ENCODE data around the gene LEF1. TPM values are rescaled to one million over a fixed set of nuclear protein-coding genes. Genes with fewer than 3 reads are reported as not detected.

LEF1 gene
- total RNA-seq, 1 experiment from 2014 or later: 22.3 TPM

DNA sequence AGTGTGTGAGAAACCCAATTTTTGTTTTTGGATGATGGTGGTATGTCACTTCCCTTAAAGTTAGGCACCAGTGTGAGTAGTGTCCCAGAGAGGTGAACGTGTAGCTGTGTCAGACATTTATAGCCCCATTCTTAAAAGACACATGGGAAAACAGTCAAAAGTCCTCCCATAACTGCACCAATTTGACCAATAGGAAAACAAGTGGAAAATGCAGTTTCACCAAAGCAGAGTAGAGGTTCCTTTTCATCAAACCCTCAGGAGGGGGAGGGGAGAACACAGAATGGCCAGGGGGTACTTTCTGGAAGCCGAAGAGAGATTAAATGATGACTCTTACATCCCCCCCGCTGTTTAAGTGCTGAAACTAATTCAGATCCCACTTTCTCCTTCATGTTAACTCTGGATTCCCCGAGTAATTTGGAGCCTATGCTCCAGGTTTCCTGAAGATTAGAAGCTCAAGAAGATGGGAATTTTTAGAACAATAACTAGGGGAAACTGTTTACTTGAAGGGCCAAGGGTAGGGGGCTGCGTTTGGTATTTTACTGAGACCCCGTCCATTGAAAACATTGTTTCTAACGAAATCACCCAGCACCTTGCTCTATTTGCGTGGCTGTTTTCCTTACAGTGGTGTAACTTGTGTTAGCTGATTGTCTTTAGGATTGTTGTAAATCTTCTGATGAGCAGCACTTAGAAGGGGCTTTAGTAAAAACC is 2.1 kb upstream of the LEF1 start:
- Histone ChIP-seq H3K9me3 (no peaks in the 10 kb centered on the region), H3K27me3 (replicated peaks; ENCODE audit: control insufficient read depth, insufficient read depth, low read length) (no peaks in the 10 kb centered on the region; the same call in 1 of the 2 replicates), H3K4me1 (peaks cover 10% of the 10 kb centered on the region), H3K4me3 (ENCODE audit: low read depth, low read length) (no peak overlapping the region), H3K36me3 (ENCODE audit: control insufficient read depth, insufficient read depth, low read length) (no peaks in the 10 kb centered on the region)
- Mint-ChIP-seq H3K36me3 (ENCODE audit: insufficient read depth, unreplicated experiment) (peaks cover 7% of the 10 kb centered on the region), H3K4me1 (ENCODE audit: low read depth, unreplicated experiment) (peaks cover 10% of the 10 kb centered on the region), H3K9me3 (ENCODE audit: unreplicated experiment) (no peaks in the 10 kb centered on the region), H3K4me3 (ENCODE audit: unreplicated experiment) (no peak overlapping the region), H3K27ac (ENCODE audit: unreplicated experiment) (no peak overlapping the region), H3K27me3 (ENCODE audit: insufficient read depth, unreplicated experiment) (peaks cover 16% of the 10 kb centered on the region)
- TF ChIP-seq, protein P1, sequence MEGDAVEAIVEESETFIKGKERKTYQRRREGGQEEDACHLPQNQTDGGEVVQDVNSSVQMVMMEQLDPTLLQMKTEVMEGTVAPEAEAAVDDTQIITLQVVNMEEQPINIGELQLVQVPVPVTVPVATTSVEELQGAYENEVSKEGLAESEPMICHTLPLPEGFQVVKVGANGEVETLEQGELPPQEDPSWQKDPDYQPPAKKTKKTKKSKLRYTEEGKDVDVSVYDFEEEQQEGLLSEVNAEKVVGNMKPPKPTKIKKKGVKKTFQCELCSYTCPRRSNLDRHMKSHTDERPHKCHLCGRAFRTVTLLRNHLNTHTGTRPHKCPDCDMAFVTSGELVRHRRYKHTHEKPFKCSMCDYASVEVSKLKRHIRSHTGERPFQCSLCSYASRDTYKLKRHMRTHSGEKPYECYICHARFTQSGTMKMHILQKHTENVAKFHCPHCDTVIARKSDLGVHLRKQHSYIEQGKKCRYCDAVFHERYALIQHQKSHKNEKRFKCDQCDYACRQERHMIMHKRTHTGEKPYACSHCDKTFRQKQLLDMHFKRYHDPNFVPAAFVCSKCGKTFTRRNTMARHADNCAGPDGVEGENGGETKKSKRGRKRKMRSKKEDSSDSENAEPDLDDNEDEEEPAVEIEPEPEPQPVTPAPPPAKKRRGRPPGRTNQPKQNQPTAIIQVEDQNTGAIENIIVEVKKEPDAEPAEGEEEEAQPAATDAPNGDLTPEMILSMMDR (IDR thresholded peaks at IDR 0.05; ENCODE audit: insufficient read depth in 1 of 2, low read depth in 1 of 2, low read length in 1 of 2, severe bottlenecking in 1 of 2, unreplicated experiment in 1 of 2): no peak
- BruUV-seq (replicated peaks): no TSS peak
- CTCF ChIA-PET: no interaction called here
- no peak for DNase-seq
- POLR2A ChIA-PET: no interaction called here
- intact Hi-C loops (cut with micrococcal nuclease; ENCODE audit: unreplicated experiment): loop anchor here (5.0 kb wide), 1 partner anchor 277 kb away; no protein-coding TSS in a partner anchor

DNA sequence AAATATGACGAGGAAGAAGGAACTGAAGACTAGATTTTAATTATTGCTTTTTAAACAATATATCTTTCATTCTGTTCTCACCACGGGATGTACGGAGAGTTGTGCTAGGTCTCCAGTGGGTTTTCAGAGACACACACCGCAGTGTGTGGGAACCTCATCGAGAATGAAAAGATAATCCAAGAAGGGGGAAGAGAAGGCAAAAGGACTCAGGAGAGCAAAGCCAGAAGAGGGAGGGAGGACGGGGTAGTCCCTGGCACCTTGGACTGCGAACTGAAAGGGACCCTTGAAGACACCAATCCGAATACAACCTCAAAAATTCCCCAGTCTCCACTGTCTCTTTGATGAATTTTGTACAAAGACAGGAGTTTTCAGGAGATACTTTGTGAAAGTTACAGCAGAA is 932 bp upstream of the LEF1 start:
- Mint-ChIP-seq H3K9me3 (ENCODE audit: unreplicated experiment) (no peaks in the 10 kb centered on the region), H3K4me3 (ENCODE audit: unreplicated experiment) (peak overlapping the region; percentile 87), H3K27me3 (ENCODE audit: insufficient read depth, unreplicated experiment) (peaks cover 16% of the 10 kb centered on the region), H3K4me1 (ENCODE audit: low read depth, unreplicated experiment) (peaks cover 10% of the 10 kb centered on the region), H3K27ac (ENCODE audit: unreplicated experiment) (no peak overlapping the region), H3K36me3 (ENCODE audit: insufficient read depth, unreplicated experiment) (peaks cover 7% of the 10 kb centered on the region)
- intact Hi-C loops (cut with micrococcal nuclease; ENCODE audit: unreplicated experiment): loop anchor here (5.0 to 10.0 kb wide), 5 partner anchors 155 to 343 kb away; no protein-coding TSS in a partner anchor
- ChIA-PET CTCF (no interaction called here), POLR2A (no interaction called here)
- TF ChIP-seq, protein P1 (IDR thresholded peaks at IDR 0.05; ENCODE audit: insufficient read depth in 1 of 2, low read depth in 1 of 2, low read length in 1 of 2, severe bottlenecking in 1 of 2, unreplicated experiment in 1 of 2): no peak
- H3K4me1 ChIP-seq: peaks cover 10% of the 10 kb centered on the region
- DNase-seq: no peak
- H3K9me3 ChIP-seq: no peaks in the 10 kb centered on the region
- no TSS peak for BruUV-seq (replicated peaks)
- no peaks in the 10 kb centered on the region for H3K36me3 ChIP-seq (ENCODE audit: control insufficient read depth, insufficient read depth, low read length)
- no peak overlapping the region for H3K4me3 ChIP-seq (ENCODE audit: low read depth, low read length)
- H3K27me3 ChIP-seq (replicated peaks; ENCODE audit: control insufficient read depth, insufficient read depth, low read length): no peaks in the 10 kb centered on the region; the same call in 1 of the 2 replicates

DNA sequence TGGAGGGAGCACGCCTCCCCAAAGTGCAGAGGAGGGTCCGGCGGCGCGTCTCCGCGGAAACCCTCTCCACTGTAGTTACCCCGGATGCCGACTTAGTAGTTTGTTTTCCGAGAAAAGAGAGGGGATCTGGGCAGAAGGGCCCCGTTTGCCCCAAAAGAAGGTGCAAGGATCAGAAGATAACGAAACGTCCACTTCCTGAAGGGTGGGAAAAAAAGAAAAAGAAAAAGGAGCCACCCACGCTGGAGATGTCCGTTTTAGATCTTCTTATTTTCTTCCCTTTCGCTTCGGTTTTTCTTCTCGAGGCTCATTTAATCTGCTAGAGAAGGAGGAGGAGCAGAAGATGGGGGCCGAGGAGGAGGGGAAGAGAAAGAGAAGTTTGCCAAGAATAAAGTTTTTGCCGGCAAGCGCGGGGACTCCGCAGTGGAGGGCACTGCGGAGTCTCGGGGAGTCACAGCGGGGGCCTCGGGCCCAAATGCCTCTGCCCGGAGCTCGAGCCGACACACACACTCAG is 517 bp downstream of the LEF1 start:
- BruUV-seq (replicated peaks): TSS peak; percentile 16
- no peaks in the 10 kb centered on the region for H3K9me3 ChIP-seq
- H3K4me1 Mint-ChIP-seq (ENCODE audit: low read depth, unreplicated experiment): peaks cover 10% of the 10 kb centered on the region
- H3K27me3 Mint-ChIP-seq (ENCODE audit: insufficient read depth, unreplicated experiment): peaks cover 16% of the 10 kb centered on the region
- ChIA-PET CTCF (interaction anchor here (0.6 to 1.3 kb wide), 2 partner anchors 138 to 452 kb away, joined by 5 read pairs; no protein-coding TSS in a partner anchor), POLR2A (interaction anchor here (0.6 kb wide), 1 partner anchor 439 kb away, joined by 3 read pairs; no protein-coding TSS in a partner anchor)
- H3K4me3 Mint-ChIP-seq (ENCODE audit: unreplicated experiment): peak overlapping the region; percentile 87
- H3K27ac Mint-ChIP-seq (ENCODE audit: unreplicated experiment): no peak overlapping the region
- intact Hi-C loops (cut with micrococcal nuclease; ENCODE audit: unreplicated experiment): loop anchor here (5.0 to 10.0 kb wide), 4 partner anchors 153 to 344 kb away; no protein-coding TSS in a partner anchor
- no peak for DNase-seq
- peaks cover 7% of the 10 kb centered on the region for H3K36me3 Mint-ChIP-seq (ENCODE audit: insufficient read depth, unreplicated experiment)
- TF ChIP-seq, protein P1 (IDR thresholded peaks at IDR 0.05; ENCODE audit: insufficient read depth in 1 of 2, low read depth in 1 of 2, low read length in 1 of 2, severe bottlenecking in 1 of 2, unreplicated experiment in 1 of 2): no peak
- no peaks in the 10 kb centered on the region for H3K9me3 Mint-ChIP-seq (ENCODE audit: unreplicated experiment)
- 0 out of 2 replicates have a peak, but pooled peaks cover 3% of the 10 kb centered on the region for H3K4me1 ChIP-seq
- no peaks in the 10 kb centered on the region for H3K36me3 ChIP-seq (ENCODE audit: control insufficient read depth, insufficient read depth, low read length)
- peak overlapping the region; percentile 68 for H3K4me3 ChIP-seq (ENCODE audit: low read depth, low read length)
- no peaks in the 10 kb centered on the region; the same call in 1 of the 2 replicates for H3K27me3 ChIP-seq (replicated peaks; ENCODE audit: control insufficient read depth, insufficient read depth, low read length)
